ENCODE results near the gene CETP. TPM values are rescaled to one million over a fixed set of nuclear protein-coding genes. Genes with fewer than 3 reads are reported as not detected.

CETP gene
- total and polyA plus RNA-seq, 9 of the 15 experiments (the other 6 are each of a cell fraction or from before 2014, with no cell fraction given) = 0.07 to 0.11 TPM; not detected in 7

DNA sequence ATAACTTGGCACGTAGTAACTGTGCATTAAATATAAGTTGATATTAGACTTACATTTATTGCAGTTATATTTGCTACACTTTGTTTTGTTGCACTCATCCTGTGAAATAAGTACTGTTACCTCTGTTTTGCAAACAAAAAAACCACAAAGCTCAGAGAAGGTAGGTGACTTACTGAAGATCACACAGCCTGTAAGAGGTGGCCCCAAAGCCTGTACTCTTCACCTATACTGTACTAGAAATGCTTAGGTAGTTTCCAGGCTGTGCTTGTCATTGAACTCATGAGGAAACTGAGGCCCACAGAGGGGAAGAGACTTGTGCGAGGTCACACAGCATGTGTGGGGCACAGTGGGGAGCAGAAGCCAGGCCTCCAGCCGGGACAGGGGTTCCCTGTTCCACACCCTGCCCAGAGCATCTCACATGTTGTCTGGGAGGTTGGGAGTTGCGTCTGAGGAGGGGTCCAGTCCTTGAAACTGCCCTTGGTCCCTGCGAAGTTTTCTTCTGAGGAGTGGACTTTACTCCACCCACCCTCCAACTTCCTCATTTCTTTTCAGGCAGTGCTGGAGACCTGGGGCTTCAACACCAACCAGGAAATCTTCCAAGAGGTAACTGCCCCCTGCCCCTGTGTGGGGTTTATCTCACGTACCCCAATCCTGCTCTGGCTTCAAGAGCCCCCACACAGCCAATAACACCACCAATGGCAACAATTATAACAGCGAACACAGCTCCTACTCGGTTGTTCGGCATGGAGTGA lies 13.0 kb downstream of the CETP start:
- H3K79me2 ChIP-seq (ENCODE audit: control insufficient read depth, insufficient read depth, low read length) = no peaks in the 10 kb centered on the region
- DNase-seq (ENCODE audit: extremely low read depth in 1 of 4, low spot score in 3 of 4) (no peak), ATAC-seq (peak; percentile 17; the same call in 1 of the 3 replicates), FAIRE-seq (no peak)
- CTCF ChIA-PET (ENCODE audit: low intra/inter-chr PET ratio) = no interaction called here
- no peak overlapping the region for H3K27ac ChIP-seq (ENCODE audit: extremely low read depth, low read depth, low read length)
- H3K4me1 ChIP-seq (replicated peaks in 1 of 2; ENCODE audit: control insufficient read depth in 2 of 2, insufficient read depth in 2 of 2, low read length in 2 of 2) = peaks cover 0 to 5% of the 10 kb centered on the region in 2 experiments; a peak in 4 of 5 replicates
- H3K4me2 ChIP-seq (ENCODE audit: insufficient read depth, low read length) = no peak overlapping the region
- no TSS peak for BruUV-seq (replicated peaks)
- H3K9me1 ChIP-seq (ENCODE audit: control insufficient read depth, insufficient read depth, low read length) = no peaks in the 10 kb centered on the region
- H3K9me3 ChIP-seq (replicated peaks; ENCODE audit: control insufficient read depth, insufficient read depth, low read depth, low read length) = peaks cover 2% of the 10 kb centered on the region
- H3K36me3 ChIP-seq (ENCODE audit: control insufficient read depth, insufficient read depth, low read length) = no peaks in the 10 kb centered on the region
- intact Hi-C loops (cut with micrococcal nuclease) = no loop called here
- H3K9ac ChIP-seq (ENCODE audit: insufficient read depth in 1 of 2, low read depth in 2 of 2, low read length in 2 of 2) = no peak overlapping the region
- WGBS (ENCODE audit: insufficient coverage, low coverage, missing lambda C conversion rate) = 5% methylated on average over 9 of the region's 9 CpGs
- H4K20me1 ChIP-seq (replicated peaks; ENCODE audit: control insufficient read depth, insufficient read depth, low read length) = no peaks in the 10 kb centered on the region
- peaks cover 33 to 69% of the 10 kb centered on the region in 2 experiments; a peak in 4 of 5 replicates for H3K27me3 ChIP-seq (ENCODE audit: control insufficient read depth in 2 of 2, insufficient read depth in 2 of 2, low read length in 2 of 2)
- peak overlapping the region; percentile 54 for H2AFZ ChIP-seq (ENCODE audit: low read depth, low read length)
- POLR2A ChIA-PET = interaction anchor here (0.5 to 1.1 kb wide), 3 partner anchors 28 to 193 kb away, joined by 3 to 5 read pairs (median 3); no protein-coding TSS in a partner anchor
- in situ Hi-C loops (cut with MboI) = no loop called here
- no peak overlapping the region for H3K4me3 ChIP-seq
- TF ChIP-seq U2AF2 (optimal IDR thresholded peaks at IDR 0.05; ENCODE audit: low read depth, low read length) (no peak), RBM25 (IDR thresholded peaks at IDR 0.05; ENCODE audit: low read depth, low read length, severe bottlenecking) (peak; percentile 82), CHD4 (IDR thresholded peaks at IDR 0.05; ENCODE audit: insufficient read depth, insufficient replicate concordance, low read depth, low read length, poor library complexity, severe bottlenecking) (peak; percentile 39), ZNF445 (CRISPR knock-in tag; IDR thresholded peaks at IDR 0.05; ENCODE audit: low read depth) (no peak), ZBTB7A (IDR thresholded peaks at IDR 0.05; ENCODE audit: borderline replicate concordance, control insufficient read depth, low read depth, low read length) (0 out of 2 replicates have a peak, but pooled peaks have one; percentile 17), HOXB6 (CRISPR knock-in tag; IDR thresholded peaks at IDR 0.05; ENCODE audit: borderline replicate concordance) (no peak), ZNF507 (tag; conservative IDR thresholded peaks at IDR 0.05) (no peak), HDAC3 (IDR thresholded peaks at IDR 0.05; ENCODE audit: borderline replicate concordance, partially characterized antibody) (no peak), ZC3H4 (CRISPR knock-in tag; IDR thresholded peaks at IDR 0.05; ENCODE audit: borderline replicate concordance) (no peak), SMARCA5 (IDR thresholded peaks at IDR 0.05) (0 out of 2 replicates have a peak, but pooled peaks have one; percentile 35), BCOR (IDR thresholded peaks at IDR 0.05) (peak; percentile 63; the same call in 1 of the 2 replicates), ESRRA (IDR thresholded peaks at IDR 0.05; ENCODE audit: borderline replicate concordance, low read depth) (no peak), ZFP36 (IDR thresholded peaks at IDR 0.05; ENCODE audit: low read depth, low read length, partially characterized antibody) (peak; percentile 59), SPI1 (IDR thresholded peaks at IDR 0.05; ENCODE audit: borderline replicate concordance, low read depth, low read length) (peak; percentile 69; the same call in 1 of the 2 replicates), PCBP1 (IDR thresholded peaks at IDR 0.05; ENCODE audit: low read depth, low read length, poor library complexity, severe bottlenecking) (no peak), STAT5B (CRISPR knock-in tag; IDR thresholded peaks at IDR 0.05) (no peak), MXI1 (IDR thresholded peaks at IDR 0.05; ENCODE audit: low read depth, low read length) (no peak)
- TF ChIP-seq, protein P1, sequence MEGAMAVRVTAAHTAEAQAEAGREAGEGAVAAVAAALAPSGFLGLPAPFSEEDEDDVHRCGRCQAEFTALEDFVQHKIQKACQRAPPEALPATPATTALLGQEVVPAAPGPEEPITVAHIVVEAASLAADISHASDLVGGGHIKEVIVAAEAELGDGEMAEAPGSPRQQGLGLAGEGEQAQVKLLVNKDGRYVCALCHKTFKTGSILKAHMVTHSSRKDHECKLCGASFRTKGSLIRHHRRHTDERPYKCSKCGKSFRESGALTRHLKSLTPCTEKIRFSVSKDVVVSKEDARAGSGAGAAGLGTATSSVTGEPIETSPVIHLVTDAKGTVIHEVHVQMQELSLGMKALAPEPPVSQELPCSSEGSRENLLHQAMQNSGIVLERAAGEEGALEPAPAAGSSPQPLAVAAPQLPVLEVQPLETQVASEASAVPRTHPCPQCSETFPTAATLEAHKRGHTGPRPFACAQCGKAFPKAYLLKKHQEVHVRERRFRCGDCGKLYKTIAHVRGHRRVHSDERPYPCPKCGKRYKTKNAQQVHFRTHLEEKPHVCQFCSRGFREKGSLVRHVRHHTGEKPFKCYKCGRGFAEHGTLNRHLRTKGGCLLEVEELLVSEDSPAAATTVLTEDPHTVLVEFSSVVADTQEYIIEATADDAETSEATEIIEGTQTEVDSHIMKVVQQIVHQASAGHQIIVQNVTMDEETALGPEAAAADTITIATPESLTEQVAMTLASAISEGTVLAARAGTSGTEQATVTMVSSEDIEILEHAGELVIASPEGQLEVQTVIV (CRISPR knock-in tag; IDR thresholded peaks at IDR 0.05; ENCODE audit: borderline replicate concordance) = no peak
- TF ChIP-seq, protein P2, sequence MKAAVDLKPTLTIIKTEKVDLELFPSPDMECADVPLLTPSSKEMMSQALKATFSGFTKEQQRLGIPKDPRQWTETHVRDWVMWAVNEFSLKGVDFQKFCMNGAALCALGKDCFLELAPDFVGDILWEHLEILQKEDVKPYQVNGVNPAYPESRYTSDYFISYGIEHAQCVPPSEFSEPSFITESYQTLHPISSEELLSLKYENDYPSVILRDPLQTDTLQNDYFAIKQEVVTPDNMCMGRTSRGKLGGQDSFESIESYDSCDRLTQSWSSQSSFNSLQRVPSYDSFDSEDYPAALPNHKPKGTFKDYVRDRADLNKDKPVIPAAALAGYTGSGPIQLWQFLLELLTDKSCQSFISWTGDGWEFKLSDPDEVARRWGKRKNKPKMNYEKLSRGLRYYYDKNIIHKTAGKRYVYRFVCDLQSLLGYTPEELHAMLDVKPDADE (conservative IDR thresholded peaks at IDR 0.05; ENCODE audit: control insufficient read depth, low read depth, low read length) = no peak

Data from K562 (cell line).